Omental fat pad (tissue), 4 donors: ENCODE measurements around the gene P4HA1. TPM values are rescaled to one million over a fixed set of nuclear protein-coding genes. Genes with fewer than 3 reads are reported as not detected.

ENCODE experiments used
- ATAC-seq: fragments of 150-250 bp; one replicate; pipeline ENCODE4 v1.9.1; 2016; ENCODE audit warnings: mild to moderate bottlenecking, moderate library complexity; ENCODE audit not compliant: low FRiP score
- DNase-seq: peaks from one replicate; pipeline ENCODE4 v3.0.0-alpha.2; 2019; ENCODE audit warnings: low spot score
- CTCF ChIP-seq, 3 donors: fragments of 450-650 bp; IDR thresholded peaks; one replicate each; pipeline ENCODE4 v1.5.1; 2016 to 2017; ENCODE audit warnings: antibody characterized with exemption in 3 of 3, mild to moderate bottlenecking in 3 of 3, moderate library complexity in 2 of 3
- total RNA-seq, 4 donors: library from RNA; depleted of rRNA; stranded (reverse); fragments of >200 nt; gene quantifications; one replicate each; pipeline ENCODE4 v1.1.0, GENCODE V29; 2016

The P4HA1 gene
- total RNA-seq, 4 donors from 2014 or later, result 22.0 to 41.4 (median 37.8) TPM

- no peak for ATAC-seq
- DNase-seq, result no peak
- TF ChIP-seq CTCF (IDR thresholded peaks at IDR 0.05), result no peak
These were observed 75.6 kb downstream of the P4HA1 start for GRCh38 chr10:73021050-73021449.

- ATAC-seq, result no peak
These were observed 77.6 kb downstream of the P4HA1 start for GRCh38 chr10:73019100-73019499.

GRCh38 chr10:73018632-73019031 is 78.0 kb downstream of the P4HA1 start:
- DNase-seq (no peak), ATAC-seq (peak; percentile 41)
- no peak for TF ChIP-seq CTCF (IDR thresholded peaks at IDR 0.05)

More at GRCh38 chr10:73019100-73019499, 77.6 kb downstream of the P4HA1 start:
- DNase-seq, result no peak
- no peak for TF ChIP-seq CTCF (IDR thresholded peaks at IDR 0.05)

- DNase-seq (no peak), ATAC-seq (no peak)
- no peak for TF ChIP-seq CTCF (IDR thresholded peaks at IDR 0.05)
These were observed 78.6 kb downstream of the P4HA1 start for GRCh38 chr10:73017955-73018480.

- TF ChIP-seq CTCF (IDR thresholded peaks at IDR 0.05), result no peak
- ATAC-seq, result no peak
- DNase-seq, result no peak
These were observed 80.9 kb downstream of the P4HA1 start for GRCh38 chr10:73015779-73016178.

GRCh38 chr10:73003822-73004221 is 92.8 kb downstream of the P4HA1 start:
- no peak for TF ChIP-seq CTCF (IDR thresholded peaks at IDR 0.05)
- DNase-seq (no peak), ATAC-seq (no peak)

GRCh38 chr10:73000973-73001372 is 95.7 kb downstream of the P4HA1 start:
- DNase-seq, result no peak
- TF ChIP-seq CTCF (IDR thresholded peaks at IDR 0.05), result no peak
- ATAC-seq, result no peak
